OCI-LY3 (cell line): Measurements from ENCODE around the gene MTOR.

Experiments
- EZH2phosphoT487 ChIP-seq: fragments of 200-600 bp; shearing (Covaris generic); IDR thresholded peaks from 2 replicates; pipeline ENCODE4 v1.6.1; 2018; ENCODE audit warnings: antibody characterized with exemption, mixed run types, low read depth
- TF ChIP-seq, protein P1 (sequence below): fragments of 200-600, 300-600 bp; sonication (generic); IDR thresholded peaks from 2 replicates; pipeline ENCODE4 v1.5.1; 2014; ENCODE audit warnings: antibody characterized with exemption, low read length, low read depth

DNA sequence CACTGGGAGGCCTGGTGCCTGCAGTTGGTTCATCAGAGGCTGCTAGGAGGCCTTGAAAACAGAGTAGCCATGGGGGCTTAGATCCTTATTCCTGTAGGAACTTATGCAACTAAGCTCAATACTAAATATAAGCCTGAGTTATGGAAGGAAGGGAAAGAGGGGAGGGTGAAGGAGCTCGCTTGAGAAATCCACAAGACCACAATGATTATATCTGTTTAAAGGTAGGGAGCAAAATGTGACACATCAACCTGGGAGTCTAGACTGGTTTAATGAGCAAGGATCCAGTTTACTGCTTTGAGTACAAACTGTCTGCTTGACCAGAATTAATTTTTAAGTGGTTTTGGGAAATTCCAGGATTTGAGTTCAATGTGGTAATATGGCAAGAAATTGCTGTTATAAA is 93.6 kb downstream of the MTOR start:
- TF ChIP-seq, protein P1, sequence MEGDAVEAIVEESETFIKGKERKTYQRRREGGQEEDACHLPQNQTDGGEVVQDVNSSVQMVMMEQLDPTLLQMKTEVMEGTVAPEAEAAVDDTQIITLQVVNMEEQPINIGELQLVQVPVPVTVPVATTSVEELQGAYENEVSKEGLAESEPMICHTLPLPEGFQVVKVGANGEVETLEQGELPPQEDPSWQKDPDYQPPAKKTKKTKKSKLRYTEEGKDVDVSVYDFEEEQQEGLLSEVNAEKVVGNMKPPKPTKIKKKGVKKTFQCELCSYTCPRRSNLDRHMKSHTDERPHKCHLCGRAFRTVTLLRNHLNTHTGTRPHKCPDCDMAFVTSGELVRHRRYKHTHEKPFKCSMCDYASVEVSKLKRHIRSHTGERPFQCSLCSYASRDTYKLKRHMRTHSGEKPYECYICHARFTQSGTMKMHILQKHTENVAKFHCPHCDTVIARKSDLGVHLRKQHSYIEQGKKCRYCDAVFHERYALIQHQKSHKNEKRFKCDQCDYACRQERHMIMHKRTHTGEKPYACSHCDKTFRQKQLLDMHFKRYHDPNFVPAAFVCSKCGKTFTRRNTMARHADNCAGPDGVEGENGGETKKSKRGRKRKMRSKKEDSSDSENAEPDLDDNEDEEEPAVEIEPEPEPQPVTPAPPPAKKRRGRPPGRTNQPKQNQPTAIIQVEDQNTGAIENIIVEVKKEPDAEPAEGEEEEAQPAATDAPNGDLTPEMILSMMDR: no peak
- TF ChIP-seq EZH2phosphoT487: no peak
